HEK293 (cell line): ENCODE measurements around the gene SNCB.
A peak's percentile ranks its signal among the peaks of the same experiment; 100 is the strongest.

ENCODE experiments used
- CTCF ChIA-PET: fragments of 350-600 bp; formaldehyde crosslinking; extraction: SDS; loops from one replicate; lab custom pipeline; 2021; ENCODE audit warnings: antibody characterized with exemption; lab: Yijun Ruan, JAX
- POLR2A ChIA-PET: fragments of 300-600 bp; formaldehyde crosslinking; extraction: SDS; loops from one replicate; lab custom pipeline; 2020; ENCODE audit warnings: antibody characterized with exemption, inconsistent platforms; lab: Yijun Ruan, JAX
- H3K27ac ChIP-seq: fragments of 200-500 bp; sonication (Bioruptor generic); 2 replicates; pipeline ENCODE4 v1.5.1; 2014; ENCODE audit warnings: low read depth, low read length, control low read depth, inconsistent platforms; ENCODE audit errors: extremely low read depth
- H3K36me3 ChIP-seq, 2 experiments: fragments of 200-500 bp in 1 of 2; sonication (Bioruptor generic) in 1 of 2; 1 replicate in 1 of 2; 2 replicates in 1 of 2; pipeline ENCODE4 v1.5.1; 2014 to 2017; ENCODE audit warnings: inconsistent platforms in 2 of 2, low read length in 2 of 2; ENCODE audit not compliant: control insufficient read depth in 2 of 2, insufficient read depth in 1 of 2
- H3K4me1 ChIP-seq: fragments of 200-500 bp; sonication (Bioruptor generic); 2 replicates; pipeline ENCODE4 v1.5.1; 2014; ENCODE audit warnings: mild to moderate bottlenecking, low read length, inconsistent platforms; ENCODE audit not compliant: control insufficient read depth, insufficient read depth
- H3K4me3 ChIP-seq: 2 replicates; pipeline ENCODE4 v1.5.1; 2011; ENCODE audit warnings: low read depth, mild to moderate bottlenecking, control low read depth, low read length, moderate library complexity
- H3K9me3 ChIP-seq: fragments of 200-500 bp; sonication (Bioruptor generic); 2 replicates; pipeline ENCODE4 v1.5.1; 2014; ENCODE audit warnings: low read depth, low read length, inconsistent platforms; ENCODE audit not compliant: control insufficient read depth, insufficient read depth
- OVOL3 ChIP-seq: fragments of 450-650 bp; formaldehyde crosslinking; IDR thresholded peaks from 2 replicates; pipeline ENCODE4 v1.5.1; 2016; ENCODE audit warnings: missing biosample characterization, missing genetic modification characterization
- SCRT2 ChIP-seq: fragments of 450-650 bp; formaldehyde crosslinking; IDR thresholded peaks from 2 replicates; pipeline ENCODE4 v1.5.1; 2016; ENCODE audit warnings: missing biosample characterization, missing genetic modification characterization
- SP2 ChIP-seq: fragments of 450-650 bp; formaldehyde crosslinking; IDR thresholded peaks from 2 replicates; pipeline ENCODE4 v1.5.1; 2016; ENCODE audit warnings: missing biosample characterization, missing genetic modification characterization
- SP7 ChIP-seq: fragments of 450-650 bp; formaldehyde crosslinking; IDR thresholded peaks from 2 replicates; pipeline ENCODE4 v1.5.1; 2016; ENCODE audit warnings: missing biosample characterization, missing genetic modification characterization
- TRIM28 ChIP-seq: IDR thresholded peaks from 2 replicates; pipeline ENCODE4 v1.6.1; 2011; ENCODE audit warnings: low read length, control low read depth, borderline replicate concordance
- YY1 ChIP-seq: fragments of 450-650 bp; formaldehyde crosslinking; IDR thresholded peaks from 2 replicates; pipeline ENCODE4 v1.5.1; 2018; ENCODE audit warnings: missing biosample characterization, missing genetic modification characterization
- ZBTB1 ChIP-seq: fragments of 450-650 bp; formaldehyde crosslinking; IDR thresholded peaks from 2 replicates; pipeline ENCODE4 v1.5.1; 2016; ENCODE audit warnings: missing biosample characterization, missing genetic modification characterization
- ZEB2 ChIP-seq: fragments of 450-650 bp; formaldehyde crosslinking; IDR thresholded peaks from 2 replicates; pipeline ENCODE4 v1.5.1; 2016; ENCODE audit warnings: missing biosample characterization, missing genetic modification characterization
- ZFP3 ChIP-seq: fragments of 450-650 bp; formaldehyde crosslinking; IDR thresholded peaks from 2 replicates; pipeline ENCODE4 v1.5.1; 2016; ENCODE audit warnings: low read depth, missing biosample characterization, missing genetic modification characterization
- ZFP37 ChIP-seq: fragments of 450-650 bp; formaldehyde crosslinking; IDR thresholded peaks from 2 replicates; pipeline ENCODE4 v1.5.1; 2016; ENCODE audit warnings: missing biosample characterization, missing genetic modification characterization
- ZIC2 ChIP-seq: fragments of 450-650 bp; formaldehyde crosslinking; IDR thresholded peaks from 2 replicates; pipeline ENCODE4 v1.5.1; 2016; ENCODE audit warnings: missing biosample characterization, missing genetic modification characterization
- ZNF10 ChIP-seq: fragments of 450-650 bp; formaldehyde crosslinking; IDR thresholded peaks from 2 replicates; pipeline ENCODE4 v1.5.1; 2017; ENCODE audit warnings: missing biosample characterization, missing genetic modification characterization
- ZNF169 ChIP-seq: fragments of 450-650 bp; formaldehyde crosslinking; IDR thresholded peaks from 2 replicates; pipeline ENCODE4 v1.5.1; 2016; ENCODE audit warnings: missing biosample characterization, missing genetic modification characterization
- ZNF184 ChIP-seq: fragments of 450-650 bp; IDR thresholded peaks from 2 replicates; pipeline ENCODE4 v1.5.1; 2018; ENCODE audit warnings: missing biosample characterization, mild to moderate bottlenecking, missing genetic modification characterization
- ZNF223 ChIP-seq: fragments of 450-650 bp; formaldehyde crosslinking; IDR thresholded peaks from 2 replicates; pipeline ENCODE4 v1.5.1; 2016; ENCODE audit warnings: missing biosample characterization, missing genetic modification characterization
- ZNF335 ChIP-seq: fragments of 450-650 bp; formaldehyde crosslinking; conservative IDR thresholded peaks from 2 replicates; pipeline ENCODE4 v1.5.1; 2016; ENCODE audit warnings: missing biosample characterization, missing genetic modification characterization
- ZNF354C ChIP-seq: fragments of 450-650 bp; formaldehyde crosslinking; IDR thresholded peaks from 2 replicates; pipeline ENCODE4 v1.5.1; 2016; ENCODE audit warnings: missing biosample characterization, missing genetic modification characterization, low read depth, borderline replicate concordance
- ZNF394 ChIP-seq: fragments of 450-650 bp; formaldehyde crosslinking; IDR thresholded peaks from 2 replicates; pipeline ENCODE4 v1.5.1; 2016; ENCODE audit warnings: missing biosample characterization, missing genetic modification characterization, mild to moderate bottlenecking, moderate library complexity, borderline replicate concordance
- ZNF416 ChIP-seq: fragments of 450-650 bp; formaldehyde crosslinking; IDR thresholded peaks from 2 replicates; pipeline ENCODE4 v1.5.1; 2016; ENCODE audit warnings: missing biosample characterization, missing genetic modification characterization
- ZNF423 ChIP-seq: fragments of 450-650 bp; formaldehyde crosslinking; IDR thresholded peaks from 2 replicates; pipeline ENCODE4 v1.5.1; 2016; ENCODE audit warnings: missing biosample characterization, missing genetic modification characterization
- ZNF549 ChIP-seq: fragments of 450-650 bp; IDR thresholded peaks from 2 replicates; pipeline ENCODE4 v1.5.1; 2018; ENCODE audit warnings: missing biosample characterization, missing genetic modification characterization, mild to moderate bottlenecking, inconsistent platforms, moderate library complexity
- ZNF560 ChIP-seq: fragments of 450-650 bp; formaldehyde crosslinking; IDR thresholded peaks from 2 replicates; pipeline ENCODE4 v1.5.1; 2017; ENCODE audit warnings: missing biosample characterization, missing genetic modification characterization, borderline replicate concordance
- ZNF596 ChIP-seq: fragments of 450-650 bp; IDR thresholded peaks from 2 replicates; pipeline ENCODE4 v1.5.0; 2018; ENCODE audit warnings: missing biosample characterization, mild to moderate bottlenecking, missing genetic modification characterization, moderate library complexity
- ZNF623 ChIP-seq: fragments of 450-650 bp; formaldehyde crosslinking; IDR thresholded peaks from 2 replicates; pipeline ENCODE4 v1.5.1; 2016; ENCODE audit warnings: missing biosample characterization, missing genetic modification characterization
- ZNF624 ChIP-seq: fragments of 450-650 bp; formaldehyde crosslinking; IDR thresholded peaks from 2 replicates; pipeline ENCODE4 v1.5.1; 2017; ENCODE audit warnings: missing biosample characterization, missing genetic modification characterization
- ZNF629 ChIP-seq: fragments of 450-650 bp; formaldehyde crosslinking; IDR thresholded peaks from 2 replicates; pipeline ENCODE4 v1.5.1; 2017; ENCODE audit warnings: missing biosample characterization, missing genetic modification characterization
- TF ChIP-seq, protein P1 (sequence below): fragments of 450-650 bp; formaldehyde crosslinking; IDR thresholded peaks from 2 replicates; pipeline ENCODE4 v1.5.1; 2016; ENCODE audit warnings: missing biosample characterization, missing genetic modification characterization
- TF ChIP-seq, protein P2 (sequence below): fragments of 450-650 bp; formaldehyde crosslinking; IDR thresholded peaks from 2 replicates; pipeline ENCODE4 v1.5.1; 2017; ENCODE audit warnings: missing biosample characterization, missing genetic modification characterization
- TF ChIP-seq, protein P3 (sequence below): fragments of 450-650 bp; formaldehyde crosslinking; IDR thresholded peaks from 2 replicates; pipeline ENCODE4 v1.5.1; 2016; ENCODE audit warnings: missing biosample characterization, missing genetic modification characterization
- TF ChIP-seq, protein P4 (sequence below): fragments of 450-650 bp; formaldehyde crosslinking; IDR thresholded peaks from 2 replicates; pipeline ENCODE4 v1.5.1; 2016; ENCODE audit warnings: missing biosample characterization, missing genetic modification characterization, low read depth

The SNCB gene

DNA sequence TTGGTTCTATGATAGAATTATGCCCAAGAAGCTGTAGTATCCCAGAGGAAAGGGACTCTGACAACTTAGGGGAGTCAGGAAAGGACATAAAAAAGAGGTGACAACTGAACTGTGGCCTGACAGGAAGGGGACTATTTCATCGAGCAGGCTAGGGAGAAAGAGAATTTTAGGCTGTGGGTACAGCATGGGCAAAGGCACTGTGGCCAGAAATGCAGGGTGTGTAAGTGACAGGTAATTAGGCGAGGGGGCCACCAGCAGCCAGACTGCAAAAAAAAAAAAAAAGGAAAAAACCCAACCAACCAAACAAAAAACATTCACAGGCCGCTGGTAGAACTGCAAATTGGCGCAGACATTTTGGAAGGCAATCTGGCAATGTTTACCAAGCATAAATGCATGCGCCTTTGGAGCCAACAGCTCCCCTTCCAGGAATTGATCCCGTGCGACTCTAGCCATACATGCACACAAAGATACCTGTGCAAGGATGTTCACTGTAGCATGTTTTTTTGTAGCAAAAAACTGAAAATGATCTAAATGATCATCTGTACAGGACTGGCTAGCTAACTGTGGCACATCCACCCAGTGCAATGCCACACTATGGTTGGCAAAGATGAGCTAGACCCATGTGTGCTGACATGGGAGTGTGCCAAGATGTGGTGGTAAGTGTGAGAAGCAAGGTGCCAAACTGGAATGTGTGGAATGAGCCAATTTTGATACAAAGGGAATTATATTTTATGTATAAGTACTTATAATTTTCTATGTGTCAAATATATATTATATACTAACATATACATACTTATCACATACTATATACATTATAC is 1.3 kb upstream of the SNCB start:
- Histone ChIP-seq H3K27ac (no peak overlapping the region), H3K9me3 (no peaks in the 10 kb centered on the region), H3K4me1 (peaks cover 6% of the 10 kb centered on the region; the same call in 1 of the 2 replicates), H3K36me3 (no peaks in the 10 kb centered on the region), H3K4me3 (no peak overlapping the region)
- TF ChIP-seq ZNF169 (tag by site-specific recombination) (no peak), ZNF596 (no peak), ZNF623 (tag by site-specific recombination) (peak; percentile 92), ZNF549 (tag by site-specific recombination) (no peak), ZNF10 (tag by site-specific recombination) (no peak), SP2 (tag by site-specific recombination) (no peak)
- CTCF ChIA-PET = interaction anchor here (0.6 to 1.2 kb wide), 3 partner anchors 10 to 61 kb away, joined by 3 to 4 read pairs (median 3); no protein-coding TSS in a partner anchor
- POLR2A ChIA-PET = interaction anchor here (2.0 kb wide), 1 partner anchor 16 kb away, joined by 10 read pairs; the partner anchor contains the start of gene TSPAN17

DNA sequence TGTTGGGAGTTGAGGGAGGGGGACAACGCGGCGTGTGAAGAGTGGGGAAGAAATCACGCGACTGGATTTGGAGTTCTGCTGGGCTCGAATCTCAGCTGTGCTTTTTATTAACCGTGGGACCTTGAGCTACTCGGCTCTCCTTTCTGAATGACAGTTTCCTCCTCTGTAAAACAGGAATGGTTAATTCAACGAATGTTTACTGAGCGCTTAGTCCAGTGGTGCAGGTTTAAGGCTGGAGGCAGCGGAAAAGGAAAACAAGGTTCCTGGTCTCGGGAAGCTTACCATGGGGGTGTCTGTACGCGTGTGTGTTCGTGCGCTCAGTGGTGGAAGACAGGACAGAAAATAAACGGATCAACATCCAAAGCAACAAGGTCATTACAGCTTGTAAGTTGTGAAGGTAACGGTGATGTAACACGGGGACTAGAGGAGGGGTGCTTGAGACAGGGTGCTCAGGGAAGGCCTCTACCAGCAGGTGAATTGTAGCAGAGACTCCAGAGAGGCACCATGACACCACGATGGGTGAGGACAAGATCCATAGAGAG is 418 bp upstream of the SNCB start:
- Histone ChIP-seq H3K9me3 (no peaks in the 10 kb centered on the region), H3K27ac (no peak overlapping the region), H3K4me3 (peak overlapping the region; percentile 14), H3K36me3 (no peaks in the 10 kb centered on the region), H3K4me1 (peaks cover 6% of the 10 kb centered on the region; the same call in 1 of the 2 replicates)
- CTCF ChIA-PET = interaction anchor here (0.6 to 1.2 kb wide), 7 partner anchors 9 to 679 kb away, joined by 3 to 4 read pairs (median 3); no protein-coding TSS in a partner anchor
- POLR2A ChIA-PET = interaction anchor here (0.7 to 2.0 kb wide), 5 partner anchors 9 to 94 kb away, joined by 3 to 10 read pairs (median 5); partner anchors contain the start of genes RNF44 and TSPAN17
- TF ChIP-seq ZNF560 (tag by site-specific recombination) = no peak
- no peak for TF ChIP-seq ZNF10 (tag by site-specific recombination)
- no peak for TF ChIP-seq ZNF624 (tag by site-specific recombination)
- TF ChIP-seq ZNF223 (tag by site-specific recombination) = no peak
- TF ChIP-seq ZNF354C (tag by site-specific recombination) = no peak
- TF ChIP-seq OVOL3 (tag by site-specific recombination) = no peak
- TF ChIP-seq, protein P1, sequence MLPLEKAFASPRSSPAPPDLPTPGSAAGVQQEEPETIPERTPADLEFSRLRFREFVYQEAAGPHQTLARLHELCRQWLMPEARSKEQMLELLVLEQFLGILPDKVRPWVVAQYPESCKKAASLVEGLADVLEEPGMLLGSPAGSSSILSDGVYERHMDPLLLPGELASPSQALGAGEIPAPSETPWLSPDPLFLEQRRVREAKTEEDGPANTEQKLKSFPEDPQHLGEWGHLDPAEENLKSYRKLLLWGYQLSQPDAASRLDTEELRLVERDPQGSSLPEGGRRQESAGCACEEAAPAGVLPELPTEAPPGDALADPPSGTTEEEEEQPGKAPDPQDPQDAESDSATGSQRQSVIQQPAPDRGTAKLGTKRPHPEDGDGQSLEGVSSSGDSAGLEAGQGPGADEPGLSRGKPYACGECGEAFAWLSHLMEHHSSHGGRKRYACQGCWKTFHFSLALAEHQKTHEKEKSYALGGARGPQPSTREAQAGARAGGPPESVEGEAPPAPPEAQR (tag by site-specific recombination) = no peak
- TF ChIP-seq ZFP37 (tag by site-specific recombination) = no peak
- TF ChIP-seq ZEB2 (tag by site-specific recombination) = peak; percentile 31; the same call in 1 of the 2 replicates
- no peak for TF ChIP-seq ZNF184 (tag by site-specific recombination)
- TF ChIP-seq ZBTB1 (tag by site-specific recombination) = no peak
- peak; percentile 2; the same call in 1 of the 2 replicates for TF ChIP-seq ZIC2 (tag by site-specific recombination)
- TF ChIP-seq, protein P2, sequence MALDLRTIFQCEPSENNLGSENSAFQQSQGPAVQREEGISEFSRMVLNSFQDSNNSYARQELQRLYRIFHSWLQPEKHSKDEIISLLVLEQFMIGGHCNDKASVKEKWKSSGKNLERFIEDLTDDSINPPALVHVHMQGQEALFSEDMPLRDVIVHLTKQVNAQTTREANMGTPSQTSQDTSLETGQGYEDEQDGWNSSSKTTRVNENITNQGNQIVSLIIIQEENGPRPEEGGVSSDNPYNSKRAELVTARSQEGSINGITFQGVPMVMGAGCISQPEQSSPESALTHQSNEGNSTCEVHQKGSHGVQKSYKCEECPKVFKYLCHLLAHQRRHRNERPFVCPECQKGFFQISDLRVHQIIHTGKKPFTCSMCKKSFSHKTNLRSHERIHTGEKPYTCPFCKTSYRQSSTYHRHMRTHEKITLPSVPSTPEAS (tag by site-specific recombination) = no peak
- no peak for TF ChIP-seq ZNF335
- no peak for TF ChIP-seq ZFP3 (tag by site-specific recombination)
- no peak for TF ChIP-seq TRIM28
- TF ChIP-seq ZNF394 (tag by site-specific recombination) = no peak
- peak; percentile 68 for TF ChIP-seq SCRT2 (tag by site-specific recombination)
- no peak for TF ChIP-seq YY1 (tag by site-specific recombination)
- TF ChIP-seq, protein P3, sequence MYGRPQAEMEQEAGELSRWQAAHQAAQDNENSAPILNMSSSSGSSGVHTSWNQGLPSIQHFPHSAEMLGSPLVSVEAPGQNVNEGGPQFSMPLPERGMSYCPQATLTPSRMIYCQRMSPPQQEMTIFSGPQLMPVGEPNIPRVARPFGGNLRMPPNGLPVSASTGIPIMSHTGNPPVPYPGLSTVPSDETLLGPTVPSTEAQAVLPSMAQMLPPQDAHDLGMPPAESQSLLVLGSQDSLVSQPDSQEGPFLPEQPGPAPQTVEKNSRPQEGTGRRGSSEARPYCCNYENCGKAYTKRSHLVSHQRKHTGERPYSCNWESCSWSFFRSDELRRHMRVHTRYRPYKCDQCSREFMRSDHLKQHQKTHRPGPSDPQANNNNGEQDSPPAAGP (tag by site-specific recombination) = no peak
- TF ChIP-seq ZNF629 = peak; percentile 27; the same call in 1 of the 2 replicates
- TF ChIP-seq, protein P4, sequence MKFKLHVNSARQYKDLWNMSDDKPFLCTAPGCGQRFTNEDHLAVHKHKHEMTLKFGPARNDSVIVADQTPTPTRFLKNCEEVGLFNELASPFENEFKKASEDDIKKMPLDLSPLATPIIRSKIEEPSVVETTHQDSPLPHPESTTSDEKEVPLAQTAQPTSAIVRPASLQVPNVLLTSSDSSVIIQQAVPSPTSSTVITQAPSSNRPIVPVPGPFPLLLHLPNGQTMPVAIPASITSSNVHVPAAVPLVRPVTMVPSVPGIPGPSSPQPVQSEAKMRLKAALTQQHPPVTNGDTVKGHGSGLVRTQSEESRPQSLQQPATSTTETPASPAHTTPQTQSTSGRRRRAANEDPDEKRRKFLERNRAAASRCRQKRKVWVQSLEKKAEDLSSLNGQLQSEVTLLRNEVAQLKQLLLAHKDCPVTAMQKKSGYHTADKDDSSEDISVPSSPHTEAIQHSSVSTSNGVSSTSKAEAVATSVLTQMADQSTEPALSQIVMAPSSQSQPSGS (tag by site-specific recombination) = 0 out of 2 replicates have a peak, but pooled peaks have one; percentile 15
- no peak for TF ChIP-seq ZNF416 (tag by site-specific recombination)
- peak; percentile 32; the same call in 1 of the 2 replicates for TF ChIP-seq SP7 (tag by site-specific recombination)
- no peak for TF ChIP-seq ZNF423 (tag by site-specific recombination)
